K562 (cell line): ENCODE results near the gene DNAJC6.
"Not testable (repeated sequence)": the region's sequence is repeated elsewhere in the genome, so short reads cannot be mapped to it uniquely, and the experiment has no call there.

Experiments used
- ETV1 ChIP-seq: fragments of 450-650 bp; conservative IDR thresholded peaks from 2 replicates; pipeline ENCODE4 v1.6.1; 2016; ENCODE audit warnings: missing genetic modification characterization, control low read depth, low read depth, missing compliant biosample characterization
- NFATC3 ChIP-seq: fragments of 450-650 bp; IDR thresholded peaks from 2 replicates; pipeline ENCODE4 v1.6.1; 2017; ENCODE audit warnings: mild to moderate bottlenecking
- NR2C2 ChIP-seq, 2 experiments: fragments of 200-800 bp in 1 of 2; sonication (Bioruptor generic) in 1 of 2; sonication (generic) in 1 of 2; formaldehyde crosslinking in 1 of 2; IDR thresholded peaks; 2 replicates each; pipeline versions ENCODE4 v1.6.1 to v1.8.0; 2016 to 2022; ENCODE audit warnings: mild to moderate bottlenecking in 1 of 2, missing compliant biosample characterization in 1 of 2, missing genetic modification characterization in 1 of 2, missing genetic modification reagents in 1 of 2
- SRF ChIP-seq, 2 experiments: fragments of 250-450, 450-650 bp in 1 of 2; sonication (Bioruptor Pico) in 1 of 2; sonication (generic) in 1 of 2; formaldehyde crosslinking; IDR thresholded peaks; 2 replicates each; pipeline versions ENCODE4 v1.5.0 to v1.5.1; 2020 to 2022; ENCODE audit warnings: mild to moderate bottlenecking in 1 of 2, missing genetic modification reagents in 1 of 2

DNA sequence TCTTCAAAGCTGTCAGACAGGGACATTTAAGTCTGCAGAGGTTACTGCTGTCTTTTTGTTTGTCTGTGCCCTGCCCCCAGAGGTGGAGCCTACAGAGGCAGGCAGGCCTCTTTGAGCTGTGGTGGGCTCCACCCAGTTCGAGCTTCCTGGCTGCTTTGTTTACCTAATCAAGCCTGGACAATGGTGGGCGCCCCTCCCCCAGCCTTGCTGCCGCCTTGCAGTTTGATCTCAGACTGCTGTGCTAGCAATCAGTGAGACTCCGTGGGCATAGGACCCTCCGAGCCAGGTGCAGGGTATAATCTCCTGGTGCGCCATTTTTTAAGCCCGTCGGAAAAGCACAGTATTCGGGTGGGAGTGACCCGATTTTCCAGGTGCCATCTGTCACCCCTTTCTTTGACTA is 146.3 kb downstream of the DNAJC6 start:
- TF ChIP-seq NFATC3; NR2C2 (CRISPR knock-in tag; IDR thresholded peaks at IDR 0.05); NR2C2 (tag; IDR thresholded peaks at IDR 0.05); SRF (CRISPR knock-in tag; IDR thresholded peaks at IDR 0.05); ETV1 (tag): not testable (repeated sequence)
